Activated CD8-positive, alpha-beta memory T cell treated with anti-CD3 and anti-CD28 coated beads, Interleukin-2, amount 50 U/mL, for 24 hours (primary cell): ENCODE data around the gene RNF5.

Experiments
- DNase-seq: peaks from one replicate; pipeline ENCODE4 v3.0.0-alpha.2; 2020; ENCODE audit errors: extremely low read depth

Gene RNF5

DNA sequence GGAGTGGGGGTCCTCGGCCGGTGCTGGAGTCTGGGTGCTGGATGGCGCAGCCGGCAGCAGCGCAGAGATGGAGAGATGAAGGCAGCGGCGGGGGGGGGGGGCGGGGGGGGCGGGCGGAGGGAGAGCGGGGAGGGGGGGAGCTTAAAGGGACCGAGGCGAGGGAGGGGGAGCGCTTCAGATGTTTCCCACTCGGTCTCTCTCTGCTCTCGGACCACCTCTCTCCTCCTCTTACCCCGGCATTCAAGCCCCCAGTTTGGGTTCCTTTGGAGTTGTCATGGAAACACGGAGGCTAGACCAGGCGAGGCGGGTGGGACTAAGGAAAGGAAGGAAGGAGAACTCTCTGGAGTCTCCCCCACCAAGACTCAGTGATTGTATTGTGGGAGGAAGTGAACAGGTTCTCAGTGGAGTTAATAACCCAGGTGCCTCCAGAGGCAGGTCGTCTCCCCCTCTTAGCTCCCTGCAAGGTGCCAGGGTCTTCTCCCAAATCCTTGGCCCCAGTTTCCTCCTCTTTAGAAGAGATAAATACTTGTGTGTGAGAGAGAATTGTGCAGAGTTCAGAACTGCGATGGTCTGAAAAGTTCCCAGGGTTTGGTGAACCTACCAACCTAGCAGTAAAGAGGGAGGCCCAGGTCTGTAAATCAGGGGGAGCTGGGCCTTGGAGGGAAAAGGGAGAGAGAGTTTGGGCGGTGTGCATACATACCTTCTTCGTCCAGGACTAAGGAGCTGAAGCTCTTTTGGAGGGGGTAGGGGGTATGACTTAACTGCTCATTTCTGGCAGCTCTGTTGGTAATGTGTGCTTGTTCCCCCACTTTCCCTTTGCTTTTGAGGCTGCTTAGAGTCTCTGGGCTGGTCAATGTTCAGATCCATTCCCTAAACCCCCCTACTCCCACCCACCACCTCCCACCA lies 26.1 kb upstream of the RNF5 start, which contains the start of gene PRRT1:
PRRT1 (minus strand) TSS at position 77 of the 906 bp plus-strand sequence. CDS start 112 bp downstream, outside the sequence.
- no peak for DNase-seq

DNA sequence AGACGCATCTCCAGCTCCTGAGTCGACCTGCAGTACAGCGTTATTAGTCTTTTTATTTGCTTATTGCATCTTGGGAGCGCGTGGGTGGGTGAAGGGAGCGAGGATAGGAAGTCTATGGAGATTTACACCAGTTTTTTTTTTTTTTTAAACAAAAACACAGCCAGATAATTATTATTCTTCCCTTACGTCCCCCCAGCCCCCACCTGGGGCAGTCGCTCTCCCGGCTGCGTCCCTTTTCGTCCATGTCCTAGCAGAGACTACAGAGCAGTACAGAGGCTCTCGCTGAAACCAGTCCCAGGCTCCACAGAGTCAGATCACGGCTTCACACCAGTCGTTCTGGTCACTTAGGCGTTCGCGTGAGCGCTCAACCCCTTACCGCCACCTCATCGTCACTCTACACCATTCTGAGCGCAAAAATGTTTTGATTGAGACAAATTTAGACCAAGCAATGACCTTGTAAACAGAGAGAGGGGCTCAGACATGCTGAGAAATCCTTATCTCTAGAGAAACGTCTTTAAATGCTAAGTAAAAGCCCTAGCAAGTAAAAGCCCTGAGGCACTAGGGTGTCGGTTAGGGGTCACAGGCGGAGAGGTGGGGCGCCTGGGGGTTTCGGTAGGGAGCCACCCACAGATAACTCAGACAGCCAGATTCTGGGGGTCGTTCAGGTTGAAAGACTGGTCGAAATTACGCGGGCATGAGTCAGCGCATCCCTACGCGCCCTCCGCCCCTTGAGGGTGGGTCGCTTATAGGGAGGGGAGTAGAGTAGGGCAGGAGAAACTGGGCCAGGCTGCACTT lies 25.2 kb upstream of the RNF5 start:
- no peak for DNase-seq

DNA sequence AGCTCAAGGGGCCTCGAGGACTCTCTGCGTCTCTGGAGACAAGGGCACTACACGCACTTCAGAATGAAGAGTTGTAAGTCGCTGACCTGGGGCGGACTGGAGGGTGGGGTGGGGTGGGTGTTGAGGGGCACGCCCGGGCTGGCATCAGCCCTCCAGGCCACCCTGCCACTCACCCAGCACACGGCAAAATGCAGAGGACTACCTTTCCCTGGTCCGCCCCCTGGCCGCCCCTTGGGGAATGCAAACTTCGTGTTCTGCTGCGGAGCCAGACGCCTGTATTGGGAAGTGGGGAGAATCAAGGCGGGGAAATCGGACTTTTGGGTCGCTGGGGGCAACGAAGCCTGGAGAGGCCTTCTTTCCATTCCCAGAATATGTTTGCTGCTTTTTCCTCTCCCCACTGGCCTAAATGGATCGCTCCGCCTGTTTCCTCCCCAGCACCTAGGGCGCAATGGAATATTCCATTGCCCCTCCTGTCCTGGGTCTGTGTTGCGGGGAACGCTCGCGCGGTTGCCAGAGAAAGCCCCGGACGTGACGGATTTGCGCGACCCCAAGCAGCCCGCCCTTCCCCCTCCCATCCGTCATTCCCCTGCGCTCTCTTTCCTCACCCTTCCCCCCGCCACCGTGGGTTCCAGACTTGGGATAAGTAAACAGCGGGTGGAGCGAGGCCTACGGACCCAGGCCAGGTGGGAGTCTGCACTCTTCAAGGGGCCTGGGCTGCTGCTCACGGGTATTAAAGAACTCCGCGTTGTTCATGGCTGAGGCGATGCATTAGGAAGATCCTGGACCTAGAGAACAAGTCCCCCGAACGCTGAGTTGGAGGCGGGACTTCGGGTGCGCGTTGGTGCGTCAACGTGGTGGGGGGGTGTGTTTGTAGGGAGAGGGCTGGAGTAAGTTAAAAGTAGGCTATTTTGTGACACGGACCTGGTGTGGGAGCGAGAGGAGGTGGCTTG lies 24.4 kb upstream of the RNF5 start, which contains the start of gene PPT2:
PPT2 (plus strand) TSS at position 578 of the 950 bp plus-strand sequence. CDS start 454 bp downstream, outside the sequence.
- peak; percentile 73 for DNase-seq

- DNase-seq: no peak
Observed at GRCh38 chr6:32154514-32155161, 23.6 kb upstream of the RNF5 start.

GRCh38 chr6:32156891-32157290 lies 21.3 kb upstream of the RNF5 start:
- no peak for DNase-seq

DNA sequence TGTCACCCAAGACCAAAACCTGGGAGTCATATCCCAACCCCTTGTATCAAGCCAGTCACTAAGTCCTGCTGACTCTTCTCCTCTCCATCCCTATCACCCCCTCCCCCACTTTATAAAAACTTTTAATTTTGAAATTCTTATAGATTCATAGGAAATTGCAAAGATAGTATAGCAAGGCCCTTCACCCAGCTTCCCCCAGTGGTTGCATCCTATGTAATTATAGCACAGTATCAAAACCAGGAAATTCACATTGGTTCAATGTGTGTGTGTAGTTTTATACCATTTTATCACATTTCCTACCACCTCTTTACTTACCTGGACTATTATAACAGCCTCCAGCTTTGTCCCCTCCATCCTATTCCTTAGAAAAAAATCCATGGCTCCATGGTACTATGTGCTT lies 20.2 kb upstream of the RNF5 start:
- DNase-seq: no peak

DNA sequence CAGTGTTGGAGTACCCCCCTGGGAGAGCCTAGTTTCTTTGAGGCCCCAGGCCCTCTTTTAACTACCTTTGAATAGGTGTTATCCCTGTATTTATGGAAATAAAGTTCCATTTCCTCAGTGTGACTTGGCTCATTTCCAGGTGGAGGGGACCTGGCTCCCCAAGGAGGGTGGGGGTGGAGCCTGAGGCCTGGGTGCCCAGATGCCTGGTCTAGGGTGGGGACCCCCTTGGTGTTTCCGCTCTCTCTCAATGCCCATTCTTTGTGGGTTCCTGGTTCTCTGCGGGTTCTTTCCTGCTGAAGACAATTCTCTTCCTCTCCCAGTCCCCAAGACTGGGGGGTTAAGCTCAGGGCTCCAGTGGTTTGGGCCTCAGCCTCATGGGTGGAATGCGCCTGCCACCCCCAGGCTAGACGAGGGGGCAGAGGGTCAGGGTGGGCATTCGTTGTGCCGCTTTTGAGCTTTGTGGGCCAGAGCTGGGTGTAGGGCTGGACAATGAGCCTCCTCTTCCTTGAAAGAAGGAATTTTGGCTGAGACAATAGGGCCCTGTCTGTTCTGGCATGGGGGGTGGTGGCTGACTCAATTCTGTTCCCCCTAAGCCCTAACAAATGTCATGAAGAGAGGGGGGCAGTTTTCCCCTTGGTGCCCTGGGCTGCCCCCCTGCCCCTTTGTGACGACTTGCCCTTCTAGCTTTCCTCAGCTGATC lies 14.5 kb upstream of the RNF5 start:
- DNase-seq: no peak

DNA sequence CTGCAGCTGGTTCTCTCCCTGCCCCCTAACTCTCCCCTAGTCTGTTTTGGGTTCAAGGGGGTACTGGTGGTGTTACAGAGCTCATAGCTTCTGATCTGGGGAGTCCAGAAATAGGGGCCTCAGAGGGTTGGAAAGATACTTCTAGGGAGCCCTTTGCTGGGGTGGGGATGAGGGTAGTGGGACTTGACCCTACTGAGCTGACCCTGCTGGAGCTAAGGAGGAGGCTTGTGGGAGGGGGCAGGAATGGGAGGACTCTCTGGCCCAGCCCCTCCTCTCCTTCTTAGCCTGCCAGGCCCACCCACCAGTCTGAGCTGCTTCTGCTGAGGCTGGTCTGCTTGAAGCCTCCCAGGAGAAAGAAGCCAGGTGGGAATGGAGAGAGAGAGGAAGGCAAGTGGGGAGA lies 13.9 kb upstream of the RNF5 start, which contains the start of gene EGFL8:
EGFL8 (plus strand) TSS at position 301 of the 400 bp plus-strand sequence. CDS start 1,571 bp downstream, outside the sequence.
- no peak for DNase-seq

GRCh38 chr6:32166411-32167061 lies 11.7 kb upstream of the RNF5 start:
- no peak for DNase-seq

DNA sequence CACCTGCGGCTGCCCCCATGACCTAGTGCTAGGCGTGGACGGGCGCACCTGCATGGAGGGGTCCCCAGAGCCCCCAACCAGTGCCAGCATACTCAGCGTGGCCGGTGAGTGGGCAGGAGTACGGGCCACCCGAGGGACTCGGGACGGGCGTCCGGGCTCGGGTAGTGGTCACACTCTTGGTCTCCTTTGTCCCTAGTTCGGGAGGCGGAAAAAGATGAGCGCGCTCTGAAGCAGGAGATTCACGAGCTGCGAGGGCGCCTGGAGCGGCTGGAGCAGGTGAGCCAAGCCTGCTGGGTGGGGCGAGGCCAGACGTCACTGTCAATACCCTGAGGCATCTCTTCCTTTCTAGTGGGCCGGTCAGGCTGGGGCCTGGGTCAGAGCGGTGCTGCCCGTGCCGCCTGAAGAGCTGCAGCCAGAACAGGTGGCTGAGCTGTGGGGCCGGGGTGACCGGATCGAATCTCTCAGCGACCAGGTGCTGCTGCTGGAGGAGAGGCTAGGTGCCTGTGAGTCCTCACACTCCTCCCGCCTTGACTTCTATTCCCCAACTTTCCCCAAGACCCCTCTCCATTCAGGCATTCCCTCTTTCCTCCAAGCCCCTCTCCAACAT lies 10.9 kb upstream of the RNF5 start:
- no peak for DNase-seq

DNA sequence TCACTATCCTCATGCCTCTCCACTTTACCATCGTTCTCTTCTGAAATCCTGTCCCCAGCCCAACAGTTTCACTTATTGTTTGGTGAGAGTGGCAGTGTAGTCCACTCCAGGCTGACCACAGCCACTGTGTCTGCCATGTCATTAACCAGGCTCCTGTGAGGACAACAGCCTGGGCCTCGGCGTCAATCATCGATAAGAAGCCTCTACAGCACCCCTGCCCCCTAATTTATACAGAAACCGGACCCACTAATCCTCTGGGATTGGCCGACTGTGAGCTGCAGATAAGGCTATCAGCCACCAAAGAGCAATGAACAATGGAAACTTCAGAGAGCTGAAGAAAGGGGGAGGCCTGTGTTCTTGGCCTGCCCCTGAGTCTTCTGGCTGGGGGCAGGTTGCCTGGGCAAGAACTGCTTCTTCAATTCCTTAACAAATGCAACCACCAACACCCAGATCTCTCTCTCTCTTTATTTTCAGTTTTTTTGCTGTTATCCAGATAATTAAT lies 10.4 kb upstream of the RNF5 start:
- no peak for DNase-seq

DNA sequence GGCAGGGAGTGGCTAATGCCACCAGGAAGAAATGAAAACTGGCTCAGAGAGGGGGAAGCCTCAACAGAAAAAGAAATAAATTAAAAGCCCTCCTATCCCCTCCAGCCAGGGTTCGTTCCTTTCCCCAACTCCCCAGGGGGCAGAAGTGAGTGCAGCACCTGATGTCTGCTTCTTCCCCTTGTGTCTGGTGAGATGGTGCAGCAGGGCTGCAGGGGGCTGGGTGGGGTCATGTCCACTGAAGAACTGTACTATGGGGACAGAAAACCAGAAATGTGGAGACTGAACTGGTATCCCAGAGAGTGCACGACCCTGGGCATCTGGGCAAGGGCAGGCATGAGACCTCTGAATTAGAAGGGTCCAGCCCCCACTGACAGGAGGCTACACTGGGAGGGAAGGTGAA lies 9.9 kb upstream of the RNF5 start:
- no peak for DNase-seq

DNA sequence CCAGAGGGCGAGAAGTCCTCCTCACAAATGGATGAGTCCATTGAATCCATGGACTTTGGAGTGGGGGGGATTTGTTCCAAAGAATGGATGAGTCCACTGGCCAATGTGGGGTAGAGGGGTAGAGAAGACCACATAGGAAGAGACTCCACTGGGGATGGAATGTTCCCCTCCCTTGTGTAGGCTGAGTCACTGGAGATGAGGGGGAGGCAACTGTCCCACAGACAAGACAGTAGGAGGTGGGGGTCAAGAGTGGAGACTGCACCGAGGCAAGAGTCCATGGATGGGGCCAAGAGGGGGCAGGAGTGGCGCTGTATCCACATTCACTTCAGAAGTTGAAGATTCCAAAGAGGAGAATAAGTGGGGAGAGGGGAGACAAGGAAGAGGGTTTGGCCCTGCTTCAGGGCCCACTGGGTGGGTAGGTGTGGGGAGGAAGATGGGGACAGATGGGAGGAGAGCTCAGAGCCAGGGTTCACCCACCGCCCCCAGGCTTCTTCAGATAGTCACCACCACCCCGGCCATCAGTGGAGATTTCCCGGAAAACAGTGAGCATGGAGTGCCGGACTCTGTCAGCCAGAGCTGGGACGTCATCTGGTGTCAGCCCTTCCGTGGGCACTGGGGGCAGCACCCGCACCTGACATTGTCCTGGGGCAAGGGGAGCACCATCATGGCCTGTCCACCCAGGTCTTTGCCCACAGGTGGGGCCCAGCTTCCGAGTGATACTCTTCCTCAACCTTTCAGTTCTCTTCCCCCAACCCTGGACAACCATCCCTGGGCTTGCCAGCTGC lies 9.2 kb upstream of the RNF5 start:
- DNase-seq: no peak

GRCh38 chr6:32170294-32170693 lies 7.9 kb upstream of the RNF5 start:
- DNase-seq: no peak

DNA sequence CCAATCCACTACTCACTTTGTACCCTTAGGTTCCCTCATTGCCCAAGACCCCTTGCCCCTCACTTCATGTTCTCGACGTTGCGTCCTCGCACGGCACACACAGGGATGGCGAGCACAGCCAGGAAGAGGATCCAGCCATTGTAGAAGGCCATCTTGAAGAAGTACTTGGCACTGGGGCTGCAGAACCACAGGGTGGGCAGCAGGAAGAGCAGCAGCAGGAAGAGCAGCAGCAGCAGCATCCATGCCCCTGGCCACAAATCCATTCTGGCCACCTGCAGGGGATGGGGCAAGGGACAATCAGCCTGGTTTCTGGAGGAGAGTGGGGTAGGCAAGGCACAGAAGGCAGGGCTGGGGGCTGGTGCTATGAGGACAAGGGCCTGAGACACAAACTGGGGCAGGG lies 7.0 kb upstream of the RNF5 start:
- DNase-seq: no peak

DNA sequence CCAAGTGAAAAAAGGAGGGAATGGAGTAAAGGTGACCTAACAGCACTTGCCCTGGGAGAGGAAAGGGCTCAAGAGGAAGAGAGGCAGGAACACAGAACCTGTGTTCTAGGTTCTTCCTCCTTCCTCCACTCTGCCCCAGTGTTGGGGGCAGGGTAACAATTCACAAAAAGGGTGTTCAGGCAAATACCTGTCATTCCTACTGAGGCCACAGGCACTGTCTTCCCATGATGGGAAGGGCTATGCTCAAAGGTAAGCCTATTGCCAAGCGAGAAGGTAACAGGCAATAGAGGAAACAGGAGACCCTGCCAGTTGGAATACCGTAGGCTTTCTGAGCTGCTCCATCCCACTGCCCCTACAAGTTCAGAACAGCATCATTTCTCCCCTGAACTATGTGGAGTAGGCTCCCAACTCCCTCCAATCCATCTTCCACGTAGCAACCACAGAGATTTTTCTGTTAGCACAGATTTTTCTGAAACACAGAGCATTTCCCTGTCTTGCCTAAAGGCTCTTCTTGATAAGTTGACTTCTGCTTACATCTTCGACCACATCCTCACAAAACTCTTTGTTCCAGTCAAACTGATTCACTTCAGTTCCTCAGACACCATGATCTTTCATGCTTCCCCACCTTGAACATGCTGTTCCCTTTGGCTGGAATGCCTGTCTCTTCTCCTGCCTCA lies 5.0 kb upstream of the RNF5 start:
- no peak for DNase-seq

DNA sequence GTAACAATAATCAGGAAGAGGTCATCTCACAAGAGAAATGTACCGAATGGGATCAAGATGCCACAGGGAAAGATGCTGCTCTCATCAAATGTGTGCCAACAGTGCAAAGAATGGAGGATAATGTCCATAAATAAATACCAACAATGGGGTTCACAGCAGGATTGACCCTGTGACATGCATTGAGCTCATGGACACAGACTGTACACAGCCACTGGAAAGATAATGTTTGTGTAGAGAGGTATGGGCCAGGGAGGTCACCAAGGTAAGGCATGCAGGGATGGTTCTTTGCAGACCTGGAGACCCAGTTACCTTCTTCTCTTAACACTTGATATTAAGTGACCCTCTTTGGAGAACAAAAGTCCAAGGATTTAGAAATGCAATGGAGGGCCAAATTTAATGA lies 3.8 kb upstream of the RNF5 start:
- DNase-seq: no peak

GRCh38 chr6:32175322-32175710 lies 2.9 kb upstream of the RNF5 start:
- no peak for DNase-seq
